OCI-LY1 (cell line): ENCODE results near the gene CHRM1.

ENCODE experiments used
- H2AFZ ChIP-seq: fragments of 200-600 bp; sonication (generic), shearing (Covaris generic); 2 replicates; pipeline ENCODE4 v1.6.0; 2014; ENCODE audit warnings: antibody characterized with exemption, mild to moderate bottlenecking, low read length
- H3F3A ChIP-seq: fragments of 200-600 bp; sonication (generic), shearing (Covaris generic); 2 replicates; pipeline ENCODE4 v1.6.0; 2014; ENCODE audit warnings: mild to moderate bottlenecking, antibody characterized with exemption, low read length, moderate library complexity; ENCODE audit not compliant: insufficient read depth
- H3K27ac ChIP-seq: fragments of 200-600 bp; sonication (generic); 2 replicates; pipeline ENCODE4 v1.5.1; 2014; ENCODE audit warnings: low read length, mixed run types, mild to moderate bottlenecking, low read depth; ENCODE audit not compliant: poor library complexity, severe bottlenecking
- H3K27me3 ChIP-seq: fragments of 200-600 bp; sonication (generic); 2 replicates; pipeline ENCODE4 v1.6.0; 2014; ENCODE audit warnings: antibody characterized with exemption, mild to moderate bottlenecking, low read length, moderate library complexity; ENCODE audit not compliant: insufficient read depth
- H3K36me3 ChIP-seq: fragments of 200-600 bp; sonication (generic); 2 replicates; pipeline ENCODE4 v1.6.1; 2014; ENCODE audit warnings: mild to moderate bottlenecking, antibody characterized with exemption, low read length, moderate library complexity, mixed read lengths; ENCODE audit not compliant: insufficient read depth
- H3K4me1 ChIP-seq: fragments of 200-600 bp; sonication (generic); 2 replicates; pipeline ENCODE4 v1.5.1; 2014; ENCODE audit warnings: mild to moderate bottlenecking, low read length, moderate library complexity; ENCODE audit not compliant: insufficient read depth, severe bottlenecking
- H3K4me2 ChIP-seq: fragments of 200-600 bp; sonication (generic), shearing (Covaris generic); 2 replicates; pipeline ENCODE4 v1.6.1; 2014; ENCODE audit warnings: low read length
- H3K4me3 ChIP-seq: fragments of 200-600 bp; sonication (generic); 2 replicates; pipeline ENCODE4 v1.5.1; 2014; ENCODE audit warnings: low read length, low read depth, mild to moderate bottlenecking, mixed read lengths; ENCODE audit not compliant: poor library complexity, severe bottlenecking
- H3K79me2 ChIP-seq: fragments of 200-600 bp; shearing (Covaris generic); 2 replicates; pipeline ENCODE4 v1.6.1; 2016; ENCODE audit warnings: mixed run types, low read length, mixed read lengths; ENCODE audit not compliant: insufficient read depth
- H3K9ac ChIP-seq: fragments of 200-600 bp; sonication (generic), shearing (Covaris generic); 2 replicates; pipeline ENCODE4 v1.6.1; 2014; ENCODE audit warnings: mild to moderate bottlenecking, low read length, mixed read lengths
- H3K9me2 ChIP-seq: fragments of 200-600 bp; sonication (generic), shearing (Covaris generic); 2 replicates; pipeline ENCODE4 v1.6.1; 2014; ENCODE audit warnings: low read depth, mild to moderate bottlenecking, low read length, mixed read lengths
- H3K9me3 ChIP-seq: fragments of 200-600 bp; shearing (Covaris generic); 2 replicates; pipeline ENCODE4 v1.6.1; 2014; ENCODE audit warnings: low read length, mixed read lengths
- H4K20me1 ChIP-seq: fragments of 200-600 bp; sonication (generic), shearing (Covaris generic); 2 replicates; pipeline ENCODE4 v1.6.0; 2016; ENCODE audit warnings: mild to moderate bottlenecking, low read length; ENCODE audit not compliant: insufficient read depth
- CTCF ChIP-seq: fragments of 200-600 bp; sonication (generic), shearing (Covaris generic); IDR thresholded peaks from 2 replicates; pipeline ENCODE4 v1.5.1; 2017; ENCODE audit warnings: mild to moderate bottlenecking, antibody characterized with exemption, low read length, moderate library complexity, mixed read lengths
- EZH2 ChIP-seq: fragments of 200-600 bp; sonication (generic), shearing (Covaris generic); IDR thresholded peaks from 2 replicates; pipeline ENCODE4 v1.8.0; 2017; ENCODE audit warnings: borderline replicate concordance, mixed run types, mild to moderate bottlenecking, antibody characterized with exemption, low read length, moderate library complexity, mixed read lengths

The CHRM1 gene

DNA sequence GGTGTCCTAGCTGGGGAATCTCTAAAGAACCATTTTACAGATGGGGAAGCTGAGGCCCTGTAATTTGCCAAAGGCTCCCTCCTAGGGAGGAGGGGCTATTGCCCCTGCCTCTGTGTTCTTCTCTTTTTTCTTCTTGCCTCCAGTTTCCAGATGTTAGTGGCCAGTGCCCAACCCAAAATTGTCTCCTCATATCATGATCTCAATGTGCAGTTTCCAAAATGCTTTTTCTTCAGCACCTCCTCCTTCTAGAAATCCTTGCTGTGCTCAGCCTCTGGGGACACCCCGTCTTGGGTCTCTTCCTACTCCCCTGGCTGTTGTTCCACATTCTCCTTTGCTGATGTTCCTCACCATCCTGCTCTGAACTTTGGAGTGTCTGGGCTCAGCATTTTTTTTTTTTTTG, 9.5 kb upstream of the CHRM1 start:
- H3K36me3 ChIP-seq: no peaks in the 10 kb centered on the region
- no peak overlapping the region for H3K27ac ChIP-seq
- H2AFZ ChIP-seq: no peak overlapping the region
- H4K20me1 ChIP-seq: no peaks in the 10 kb centered on the region
- no peak for TF ChIP-seq EZH2
- H3K4me3 ChIP-seq: no peak overlapping the region
- H3K9ac ChIP-seq: no peak overlapping the region
- no peaks in the 10 kb centered on the region for H3K9me2 ChIP-seq
- H3K27me3 ChIP-seq: peaks cover 5% of the 10 kb centered on the region
- no peaks in the 10 kb centered on the region for H3K9me3 ChIP-seq
- no peaks in the 10 kb centered on the region for H3F3A ChIP-seq
- H3K4me1 ChIP-seq: no peaks in the 10 kb centered on the region
- no peak overlapping the region for H3K4me2 ChIP-seq
- no peaks in the 10 kb centered on the region for H3K79me2 ChIP-seq

DNA sequence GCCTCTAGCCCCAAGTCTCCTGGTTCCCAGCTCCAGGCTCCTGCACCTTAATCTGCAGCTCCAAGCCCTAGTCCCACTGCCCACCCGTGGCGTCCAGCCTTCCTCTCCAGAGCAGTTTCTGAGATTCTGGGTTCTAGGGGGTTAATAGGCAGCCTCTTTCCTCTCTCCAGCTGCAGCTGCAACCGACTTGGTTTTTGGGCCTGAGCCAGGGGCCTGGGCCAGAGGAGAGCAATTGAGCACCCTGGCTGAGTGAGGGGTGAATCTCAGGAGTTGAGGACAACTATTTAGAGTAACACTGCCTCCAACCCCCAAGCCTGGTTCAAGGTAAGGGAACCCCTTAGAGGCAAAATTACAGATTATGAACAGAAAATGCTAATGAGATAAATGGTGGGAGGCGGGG, 9.0 kb upstream of the CHRM1 start:
- Histone ChIP-seq H3K79me2 (no peaks in the 10 kb centered on the region), H3K9me2 (no peaks in the 10 kb centered on the region), H3K27ac (no peak overlapping the region), H4K20me1 (no peaks in the 10 kb centered on the region), H3K9ac (no peak overlapping the region), H3K9me3 (no peaks in the 10 kb centered on the region), H3F3A (no peaks in the 10 kb centered on the region), H3K4me2 (no peak overlapping the region), H3K27me3 (peaks cover 7% of the 10 kb centered on the region), H2AFZ (no peak overlapping the region), H3K4me1 (no peaks in the 10 kb centered on the region), H3K36me3 (no peaks in the 10 kb centered on the region), H3K4me3 (no peak overlapping the region)
- no peak for TF ChIP-seq CTCF

GRCh38 chr11:62928011-62928410, 6.8 kb upstream of the CHRM1 start:
- H3K4me3 ChIP-seq: no peak overlapping the region

More at GRCh38 chr11:62928011-62928410, 6.8 kb upstream of the CHRM1 start:
- no peaks in the 10 kb centered on the region for H3K9me3 ChIP-seq
- TF ChIP-seq EZH2 (no peak), CTCF (no peak)
- H3K79me2 ChIP-seq: no peaks in the 10 kb centered on the region
- H3K27ac ChIP-seq: no peak overlapping the region
- no peaks in the 10 kb centered on the region for H3K36me3 ChIP-seq
- peaks cover 8% of the 10 kb centered on the region for H3K4me1 ChIP-seq
- no peaks in the 10 kb centered on the region for H4K20me1 ChIP-seq
- H3F3A ChIP-seq: no peaks in the 10 kb centered on the region
- H2AFZ ChIP-seq: no peak overlapping the region
- no peak overlapping the region for H3K4me2 ChIP-seq
- no peak overlapping the region for H3K9ac ChIP-seq
- peaks cover 3% of the 10 kb centered on the region; the same call in 1 of the 2 replicates for H3K27me3 ChIP-seq
- H3K9me2 ChIP-seq: no peaks in the 10 kb centered on the region
